ENCODE measurements around the gene FAM81A. TPM values are rescaled to one million over a fixed set of nuclear protein-coding genes. Genes with fewer than 3 reads are reported as not detected.

Gene FAM81A
- total and polyA plus RNA-seq, 12 donors, result 0.08 to 0.96 (median 0.28) TPM; not detected in 4

DNA sequence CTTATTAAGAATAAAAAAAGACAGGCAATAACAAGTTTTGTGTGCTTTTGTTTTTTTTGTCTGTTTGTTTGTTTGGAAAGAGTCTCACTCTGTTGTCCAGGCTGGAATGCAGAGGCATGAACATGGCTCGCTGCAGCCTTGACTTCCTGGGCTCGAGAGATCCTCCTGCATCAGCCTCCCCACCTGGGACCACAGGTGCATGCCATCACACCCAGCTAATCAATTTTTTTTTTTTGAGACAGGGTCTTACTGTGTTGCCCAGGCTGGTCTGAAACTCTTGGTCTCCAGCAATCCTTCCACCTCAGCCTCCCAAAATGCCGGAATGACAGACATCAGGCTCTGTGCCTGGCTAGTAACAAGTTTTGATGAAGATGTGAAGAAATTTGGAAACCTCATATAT lies 100.5 kb downstream of the FAM81A start:
- Histone ChIP-seq H3K4me3 (no peak overlapping the region), H3K4me1 (replicated peaks in 1 of 2) (no peaks in the 10 kb centered on the region), H3K27me3 (no peaks in the 10 kb centered on the region), H3K36me3 (replicated peaks in 1 of 2) (no peaks in the 10 kb centered on the region), H3K9me3 (replicated peaks in 1 of 3) (no peaks in the 10 kb centered on the region), H3K27ac (no peak overlapping the region)
- no peak for DNase-seq
- TF ChIP-seq POLR2A (IDR thresholded peaks at IDR 0.05) (no peak), CTCF (IDR thresholded peaks at IDR 0.05) (no peak)
- intact Hi-C loops (cut with DNase I), result loop anchor here in 1 of 2 donors (5.0 kb wide), 1 partner anchor 99 kb away; no protein-coding TSS in a partner anchor
- WGBS, 4 donors, result 84 to 90% (median 89%) methylated on average over 3 of the region's 3 CpGs

DNA sequence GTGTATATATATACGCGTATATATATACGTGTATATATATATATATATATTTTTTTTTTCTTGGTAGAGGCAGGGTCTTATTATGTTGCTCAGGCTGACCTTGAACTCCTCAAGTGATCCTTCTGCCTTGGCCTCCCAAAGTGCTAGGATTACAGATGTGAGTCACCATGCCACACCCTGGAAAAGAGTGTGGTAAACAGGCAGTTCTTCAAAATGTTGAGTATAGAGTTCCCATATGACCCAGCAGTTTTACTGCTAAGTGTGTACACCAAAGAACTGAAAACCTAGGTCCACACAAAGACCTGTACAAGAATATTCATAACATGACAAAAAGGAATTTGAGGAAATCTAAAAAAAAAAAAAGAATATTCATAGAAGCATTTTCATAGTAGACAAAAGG lies 101.8 kb downstream of the FAM81A start:
- TF ChIP-seq POLR2A (IDR thresholded peaks at IDR 0.05), result no peak
- no peak for TF ChIP-seq CTCF (IDR thresholded peaks at IDR 0.05)
- Histone ChIP-seq H3K9me3 (replicated peaks in 1 of 3) (no peaks in the 10 kb centered on the region), H3K27ac (no peak overlapping the region), H3K4me3 (no peak overlapping the region), H3K36me3 (replicated peaks in 1 of 2) (no peaks in the 10 kb centered on the region), H3K27me3 (no peaks in the 10 kb centered on the region), H3K4me1 (replicated peaks in 1 of 2) (no peaks in the 10 kb centered on the region)
- intact Hi-C loops (cut with DNase I), result loop anchor here in 1 of 2 donors (5.0 kb wide), 1 partner anchor 98 kb away; no protein-coding TSS in a partner anchor
- 54 to 93% (median 67%) methylated on average over 2 to 3 of the region's 3 CpGs; no CpG with 5 or more reads in 1 of the 4 donors for WGBS, 4 donors
- no peak for DNase-seq

DNA sequence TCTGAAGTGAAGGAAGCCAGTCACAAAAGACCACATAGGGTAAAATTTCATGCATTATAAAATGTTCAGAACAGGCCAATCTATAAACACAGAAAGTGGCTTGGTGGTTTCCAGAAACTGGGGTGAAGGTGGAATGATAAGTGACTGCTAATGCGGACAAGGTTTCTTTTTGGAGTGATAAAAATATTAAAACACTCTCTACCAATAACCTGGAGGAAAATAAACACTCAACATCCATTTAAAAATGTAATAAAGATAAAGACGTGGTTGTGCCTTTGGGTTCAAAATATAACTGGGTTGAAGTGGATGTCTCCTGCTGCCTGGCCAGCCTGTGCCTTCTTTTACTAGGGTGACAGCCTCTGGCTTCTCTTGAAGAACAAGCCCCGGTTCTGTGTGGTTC lies 102.7 kb downstream of the FAM81A start:
- Histone ChIP-seq H3K36me3 (replicated peaks in 1 of 2) (no peaks in the 10 kb centered on the region), H3K9me3 (replicated peaks in 1 of 3) (no peaks in the 10 kb centered on the region), H3K27ac (no peak overlapping the region), H3K4me1 (replicated peaks in 1 of 2) (no peaks in the 10 kb centered on the region), H3K4me3 (no peak overlapping the region), H3K27me3 (no peaks in the 10 kb centered on the region)
- 72 to 86% (median 80%) methylated on average over 3 of the region's 3 CpGs for WGBS, 4 donors
- DNase-seq, result no peak
- intact Hi-C loops (cut with DNase I), result no loop called here
- TF ChIP-seq POLR2A (IDR thresholded peaks at IDR 0.05), result no peak
- TF ChIP-seq CTCF (IDR thresholded peaks at IDR 0.05), result no peak

GRCh38 chr15:59541750-59542149 lies 103.8 kb downstream of the FAM81A start:
- DNase-seq, result no peak
- Histone ChIP-seq H3K27ac (no peak overlapping the region), H3K9me3 (replicated peaks in 1 of 3) (no peaks in the 10 kb centered on the region), H3K27me3 (no peaks in the 10 kb centered on the region), H3K4me1 (replicated peaks in 1 of 2) (no peaks in the 10 kb centered on the region), H3K4me3 (no peak overlapping the region), H3K36me3 (replicated peaks in 1 of 2) (no peaks in the 10 kb centered on the region)
- TF ChIP-seq CTCF (IDR thresholded peaks at IDR 0.05), result no peak
- no peak for TF ChIP-seq POLR2A (IDR thresholded peaks at IDR 0.05)
- intact Hi-C loops (cut with DNase I), result no loop called here
- 67 to 86% (median 81%) methylated on average over 4 to 8 of the region's 8 CpGs for WGBS, 4 donors
